NCI-H2171 (cell line): ENCODE data around the gene IGFBP5.

Experiments
- DNase-seq: peaks from one replicate; lab custom pipeline; 2025; lab: John Stamatoyannopoulos, UW

IGFBP5 gene

DNA sequence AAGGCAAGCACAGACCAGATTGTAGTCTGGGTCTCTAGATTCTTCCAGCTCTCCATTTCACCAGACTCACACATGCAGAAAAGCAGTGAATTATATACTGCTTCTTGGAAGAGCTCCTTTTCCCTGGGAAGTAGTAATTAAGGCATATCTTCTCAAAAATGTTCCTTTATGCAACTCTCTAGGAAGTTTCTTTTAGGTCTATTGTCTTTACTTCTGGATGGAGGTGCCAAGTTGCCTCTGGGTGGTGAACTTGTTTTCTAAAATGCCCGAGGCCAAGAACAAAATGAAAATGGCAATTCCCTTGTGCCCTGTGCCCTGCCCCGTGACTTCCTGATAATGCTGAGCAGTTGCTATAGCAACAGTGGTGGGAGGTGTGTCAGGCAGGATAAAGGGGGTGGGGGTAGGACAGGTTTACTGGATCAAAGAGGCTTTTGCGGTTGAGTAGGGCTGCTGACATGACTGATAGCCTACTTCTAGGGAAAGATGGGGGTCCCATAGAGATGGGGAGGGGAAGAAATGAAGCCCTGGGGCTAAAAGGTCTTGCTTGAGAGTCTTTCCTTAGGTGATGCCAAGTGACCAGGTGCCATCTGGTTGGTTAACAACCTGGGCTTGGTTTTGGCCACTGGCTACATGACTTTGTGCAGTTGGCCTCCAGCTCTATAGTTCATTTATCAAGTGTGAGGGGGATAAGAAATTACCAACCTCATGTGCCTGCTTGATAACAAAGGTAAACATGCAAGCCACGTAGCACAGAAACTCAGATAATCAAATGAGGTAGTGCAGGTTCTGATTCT lies 50.3 kb downstream of the IGFBP5 start:
- no peak for DNase-seq

DNA sequence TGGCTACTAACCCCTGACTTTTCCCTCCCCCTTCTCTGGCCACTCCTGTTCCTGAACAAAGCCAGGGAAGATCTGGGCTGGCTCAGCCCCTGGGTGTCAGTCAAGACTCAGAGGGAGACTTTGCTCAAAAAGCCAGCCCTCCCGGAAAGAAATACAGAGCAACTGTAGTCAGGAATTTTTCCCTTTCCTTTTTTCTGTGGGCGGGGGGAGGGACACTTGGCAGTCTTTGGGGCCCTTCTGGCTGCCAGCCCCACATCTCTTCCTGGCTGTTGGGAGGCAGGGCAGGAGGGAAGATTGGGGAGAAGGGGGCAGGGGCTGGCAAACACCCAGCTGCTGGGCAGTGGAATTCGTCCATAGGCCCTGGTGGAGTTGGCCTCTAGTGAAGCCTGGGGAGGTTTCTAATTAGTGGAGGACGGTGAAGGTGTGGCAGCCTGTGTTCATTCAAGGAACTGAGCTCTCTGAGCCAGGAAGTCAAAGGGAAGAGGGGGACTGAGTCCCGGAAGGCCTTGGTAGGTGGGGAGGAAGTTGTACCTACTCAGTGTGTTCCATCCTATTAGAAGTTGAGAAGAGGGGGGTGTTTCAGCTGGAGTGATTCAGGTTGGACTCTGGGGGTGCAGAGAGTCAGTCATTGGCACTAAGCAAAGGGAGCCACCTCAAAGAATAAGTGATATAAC lies 51.2 kb downstream of the IGFBP5 start:
- DNase-seq: no peak

DNA sequence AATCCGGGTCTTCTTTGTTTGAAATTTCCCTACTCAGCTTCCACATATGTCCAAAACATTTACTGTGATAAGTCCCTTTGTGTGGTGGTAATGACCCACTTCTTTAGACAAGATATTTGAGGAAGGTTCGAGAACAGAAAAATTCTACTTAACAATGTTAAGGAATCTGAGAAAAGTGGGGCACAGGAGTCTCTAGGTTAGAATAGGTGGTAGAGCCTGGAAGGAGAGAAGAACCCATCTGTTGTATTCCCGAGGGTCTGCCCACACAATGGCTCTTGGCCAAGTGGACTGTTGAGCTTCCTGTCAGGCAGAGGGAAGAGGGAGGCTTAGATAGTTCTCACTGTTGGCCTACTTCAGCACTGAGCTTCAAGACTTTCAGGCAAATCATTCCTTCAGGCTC lies 57.9 kb downstream of the IGFBP5 start:
- DNase-seq: no peak

DNA sequence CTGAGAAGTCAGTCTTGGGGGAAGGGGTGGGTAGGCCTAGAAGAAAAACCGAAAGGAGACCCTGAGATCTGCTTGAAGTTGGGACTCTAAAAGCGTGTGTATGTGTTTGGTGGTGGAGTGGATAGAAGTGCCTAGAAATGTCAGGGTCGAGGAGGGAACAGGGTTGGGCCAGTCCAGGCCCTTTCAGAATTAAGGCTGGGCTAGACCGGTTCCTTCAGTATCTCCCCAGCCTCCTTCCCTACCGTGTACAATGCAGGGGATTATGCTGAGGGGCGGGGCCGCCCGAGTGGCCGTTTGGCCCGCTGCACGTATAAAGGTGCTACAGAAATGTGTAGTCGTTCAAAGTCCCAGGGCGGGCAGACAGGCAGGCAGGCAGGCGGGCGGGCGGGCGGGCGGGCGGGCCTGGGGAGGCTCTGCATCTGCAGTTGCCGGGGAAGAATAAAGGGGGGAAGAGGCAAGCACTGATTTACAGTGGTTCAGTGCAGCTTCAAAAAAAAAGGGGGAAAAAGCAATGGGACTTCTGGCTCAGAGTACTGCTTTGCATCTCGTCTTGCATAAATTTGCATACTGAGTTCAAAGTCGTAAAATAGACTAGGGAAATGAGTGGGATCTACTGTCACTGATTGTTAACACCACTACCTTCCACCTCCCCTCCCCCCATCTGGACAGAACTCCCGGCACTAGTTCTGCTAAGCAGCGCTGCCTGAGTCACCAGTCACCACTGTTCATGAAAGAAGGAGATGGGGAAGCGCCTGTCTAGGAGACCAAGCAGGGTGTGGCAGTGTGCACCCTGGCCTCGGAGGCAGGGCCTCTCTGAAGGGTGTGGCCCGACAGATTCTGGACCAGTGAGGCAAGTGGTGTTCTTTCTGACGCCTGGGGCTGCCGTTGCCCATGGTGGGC lies 58.5 kb downstream of the IGFBP5 start:
- no peak for DNase-seq

DNA sequence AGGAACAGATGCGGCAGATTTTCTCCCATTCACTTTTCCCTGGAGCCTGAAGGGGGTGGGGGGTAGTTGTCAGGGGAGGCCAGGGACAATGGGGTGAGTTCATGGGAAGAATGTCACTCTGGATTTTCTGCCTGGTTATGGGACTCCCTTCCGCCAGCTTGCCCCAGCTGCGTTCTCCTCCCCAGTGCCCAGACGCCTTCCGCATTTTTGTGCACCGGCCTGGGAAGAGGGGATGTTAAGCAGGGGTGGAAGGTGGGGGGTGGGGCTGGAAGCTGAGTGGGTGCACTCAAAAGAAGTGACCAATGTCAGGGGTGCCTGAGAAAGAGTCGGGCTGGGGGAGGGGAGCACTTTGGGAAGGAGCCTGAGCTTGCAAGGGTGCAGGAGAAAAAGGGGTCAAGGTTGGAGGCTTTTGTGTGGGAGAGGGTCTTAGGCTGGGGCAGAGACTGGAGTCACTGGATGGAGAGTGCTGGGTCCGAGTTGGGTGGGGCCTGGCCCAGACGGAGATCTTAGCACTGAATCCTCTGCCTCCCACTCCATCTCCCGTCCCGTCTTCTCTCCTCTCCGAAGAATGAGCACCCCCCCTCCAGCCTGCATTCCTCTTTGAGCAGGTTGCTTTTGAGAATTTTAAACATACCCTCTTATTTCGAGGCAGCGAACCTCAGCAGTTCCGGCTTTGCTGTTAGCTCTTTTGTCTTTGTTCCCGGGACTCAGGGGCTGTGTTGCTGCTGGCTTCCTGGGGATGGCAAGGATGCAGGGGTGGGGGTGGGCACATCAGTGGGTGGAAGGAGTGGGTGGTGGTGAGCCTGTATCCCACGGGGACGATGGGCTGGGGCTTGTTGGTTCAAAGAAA lies 59.4 kb downstream of the IGFBP5 start:
- no peak for DNase-seq

DNA sequence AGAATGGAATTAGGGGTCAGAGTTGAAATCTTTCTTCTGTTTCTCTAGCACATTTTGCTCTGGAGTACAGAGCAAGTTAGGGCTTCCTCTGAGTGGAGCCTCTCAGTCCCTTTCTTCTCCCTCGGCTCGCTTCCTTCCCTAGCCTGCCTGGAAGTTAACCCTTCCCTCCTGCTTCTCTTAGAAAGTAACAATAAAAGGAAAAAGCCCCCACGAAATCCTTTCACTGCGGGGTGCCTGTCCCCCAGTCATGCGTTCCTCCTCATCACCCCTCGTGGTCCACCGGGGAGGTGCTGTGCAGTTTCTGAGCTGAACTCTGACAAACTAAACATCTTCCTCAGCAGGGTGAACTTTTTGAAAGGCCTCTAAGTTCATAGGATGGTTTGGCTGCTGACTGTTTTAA lies 60.2 kb downstream of the IGFBP5 start:
- DNase-seq: no peak

DNA sequence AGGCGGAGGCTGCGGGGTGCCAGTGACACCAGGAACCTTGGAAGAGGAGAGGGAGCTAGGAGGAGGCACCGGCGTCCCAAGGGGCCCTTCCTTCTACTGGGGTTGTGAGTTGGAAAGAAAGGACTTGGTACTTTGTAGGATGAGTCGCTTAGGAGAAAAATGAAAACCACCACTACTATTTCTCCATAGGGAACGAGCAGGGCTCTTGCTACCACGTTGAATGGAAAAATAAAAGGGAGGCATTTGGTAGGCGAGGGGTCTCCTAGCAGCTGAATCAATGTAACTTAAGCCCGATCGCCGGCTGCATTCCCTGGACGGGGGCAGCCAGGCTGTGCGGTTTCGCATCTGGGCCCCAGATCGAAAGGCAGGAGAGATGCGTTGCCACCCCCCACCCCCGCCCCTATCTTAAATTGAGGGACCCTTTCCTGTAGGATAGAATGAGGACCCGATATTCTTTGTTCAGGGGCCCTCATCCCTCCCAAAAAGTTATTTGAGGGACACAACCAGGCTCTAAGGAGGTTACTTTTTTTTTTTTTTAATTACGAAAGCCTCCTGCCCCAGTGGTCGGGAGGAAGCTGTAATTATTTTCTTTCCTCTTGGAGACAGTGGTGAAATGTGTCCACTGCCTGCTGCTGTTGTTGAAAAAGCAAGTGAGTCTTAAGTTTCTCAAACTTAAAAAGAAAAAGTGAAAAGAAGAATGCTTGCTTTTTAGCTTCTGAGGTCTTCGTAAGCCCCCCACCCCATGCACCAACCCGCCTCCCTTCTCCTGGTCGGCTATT lies 60.8 kb downstream of the IGFBP5 start:
- DNase-seq: peak; percentile 44

DNA sequence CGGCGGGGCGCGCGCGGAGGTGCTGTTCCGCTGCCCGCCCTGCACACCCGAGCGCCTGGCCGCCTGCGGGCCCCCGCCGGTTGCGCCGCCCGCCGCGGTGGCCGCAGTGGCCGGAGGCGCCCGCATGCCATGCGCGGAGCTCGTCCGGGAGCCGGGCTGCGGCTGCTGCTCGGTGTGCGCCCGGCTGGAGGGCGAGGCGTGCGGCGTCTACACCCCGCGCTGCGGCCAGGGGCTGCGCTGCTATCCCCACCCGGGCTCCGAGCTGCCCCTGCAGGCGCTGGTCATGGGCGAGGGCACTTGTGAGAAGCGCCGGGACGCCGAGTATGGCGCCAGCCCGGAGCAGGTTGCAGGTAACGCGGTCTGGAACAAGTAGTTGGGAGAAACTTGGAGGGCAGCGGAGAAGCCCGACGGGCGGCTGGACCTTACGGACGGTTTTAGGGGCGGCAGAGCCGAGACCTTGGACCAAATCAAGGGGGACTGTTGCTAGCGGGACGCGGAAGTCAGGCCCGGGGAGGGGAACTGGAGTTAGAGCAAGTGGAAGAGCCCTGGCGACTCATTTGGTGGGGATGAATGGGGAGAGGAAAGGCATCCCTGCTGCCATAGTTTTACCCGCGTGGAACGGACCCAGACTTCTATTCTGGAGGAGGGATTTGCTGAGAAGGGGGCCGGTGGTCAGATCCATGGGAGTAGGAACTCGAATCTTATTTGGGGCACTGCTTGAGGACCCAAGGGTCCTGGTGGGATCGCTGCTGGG lies 61.6 kb downstream of the IGFBP5 start:
- no peak for DNase-seq

DNA sequence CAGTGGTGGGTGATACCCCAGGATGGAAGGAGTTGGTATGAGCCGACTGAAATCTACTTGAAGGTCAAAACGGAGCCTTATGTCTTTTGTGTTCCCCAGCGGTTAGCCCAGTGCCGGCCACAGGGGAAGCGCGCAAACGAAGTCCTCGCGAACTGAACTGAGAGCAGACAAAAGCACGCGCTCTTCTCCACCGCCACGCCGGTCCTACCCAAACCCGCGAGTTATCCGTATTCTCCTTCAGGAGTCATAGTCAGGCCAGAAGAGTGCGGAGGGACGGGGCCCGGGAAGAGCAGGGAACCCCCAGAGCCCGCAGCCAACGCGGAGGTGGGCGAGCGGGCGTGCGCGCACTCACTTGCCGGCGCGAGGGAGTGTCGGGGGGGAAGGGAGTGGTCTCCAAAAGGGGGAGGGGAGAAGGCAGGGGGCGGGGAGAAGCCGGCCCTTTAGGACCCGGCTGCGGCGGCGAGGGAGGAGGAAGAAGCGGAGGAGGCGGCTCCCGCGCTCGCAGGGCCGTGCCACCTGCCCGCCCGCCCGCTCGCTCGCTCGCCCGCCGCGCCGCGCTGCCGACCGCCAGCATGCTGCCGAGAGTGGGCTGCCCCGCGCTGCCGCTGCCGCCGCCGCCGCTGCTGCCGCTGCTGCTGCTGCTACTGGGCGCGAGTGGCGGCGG lies 62.3 kb downstream of the IGFBP5 start, which contains the start of gene IGFBP2:
Gene IGFBP2 (plus strand): TSS at position 469 of the 664 bp plus-strand sequence. CDS start 104 bp downstream, at position 573.
- DNase-seq: peak; percentile 84

DNA sequence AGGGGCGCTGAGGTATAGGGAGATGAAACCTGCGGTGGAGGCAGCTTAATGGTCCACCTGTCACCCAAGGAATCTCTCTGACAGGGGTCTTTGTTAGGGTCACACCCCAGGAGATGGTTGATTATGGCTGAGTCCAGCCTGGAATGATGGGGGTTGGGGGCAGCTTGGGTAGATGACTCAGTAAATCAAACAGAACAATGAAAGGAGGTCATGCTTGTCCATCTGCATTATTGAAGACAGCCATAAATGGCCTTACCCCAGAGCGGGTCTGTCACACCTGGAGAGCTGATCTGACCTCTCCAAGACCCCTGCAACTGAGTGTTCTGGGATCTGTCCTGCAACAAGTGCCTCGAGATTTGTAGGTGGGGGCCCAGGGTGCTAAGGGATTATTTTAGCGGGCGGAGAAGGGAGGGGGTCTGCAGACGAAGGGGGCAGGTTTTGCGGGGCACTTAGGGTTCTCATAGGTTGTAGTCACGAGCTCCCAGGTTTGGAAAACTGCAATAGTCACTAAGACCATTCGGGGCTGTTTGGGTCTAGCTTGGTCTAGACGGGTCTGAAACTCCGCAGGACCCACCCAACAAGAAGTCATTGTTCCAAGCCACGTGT lies 62.9 kb downstream of the IGFBP5 start:
- no peak for DNase-seq

DNA sequence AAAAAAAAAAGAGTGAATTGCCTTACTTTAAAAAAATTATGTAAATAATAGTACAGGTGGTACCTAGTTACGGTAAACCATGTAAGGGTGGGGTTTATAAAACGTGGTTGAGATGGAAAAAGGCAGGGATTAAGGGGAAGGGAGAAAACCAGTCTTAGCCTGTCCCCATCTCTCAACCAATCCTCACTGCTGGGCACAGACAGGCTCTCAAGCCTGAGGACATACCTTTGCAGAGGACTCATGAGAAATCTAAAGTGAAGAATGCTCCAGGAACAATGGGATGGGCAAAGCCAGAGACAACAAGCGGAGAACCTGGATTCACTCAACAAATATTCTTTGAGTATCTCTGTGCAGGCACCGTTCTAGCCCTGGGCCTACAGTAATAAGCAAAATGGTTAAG lies 65.6 kb downstream of the IGFBP5 start:
- DNase-seq: no peak

DNA sequence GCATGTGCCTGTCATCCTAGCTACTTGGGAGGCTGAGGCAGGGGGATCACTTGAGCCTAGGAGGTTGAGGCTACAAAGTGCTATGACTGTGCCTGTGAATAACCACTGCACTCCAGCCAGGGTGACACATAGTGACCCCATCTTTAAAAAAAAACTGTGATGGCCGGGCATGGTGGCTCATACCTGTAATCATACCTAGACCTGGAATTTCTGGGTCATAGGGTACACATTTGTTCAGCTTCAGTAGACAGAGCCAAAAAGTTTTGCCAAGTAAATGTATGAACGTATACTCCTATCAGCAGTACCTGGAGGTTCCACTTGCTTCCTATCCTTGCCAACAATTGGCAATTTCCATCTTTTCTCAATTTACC lies 68.5 kb downstream of the IGFBP5 start:
- DNase-seq: no peak

DNA sequence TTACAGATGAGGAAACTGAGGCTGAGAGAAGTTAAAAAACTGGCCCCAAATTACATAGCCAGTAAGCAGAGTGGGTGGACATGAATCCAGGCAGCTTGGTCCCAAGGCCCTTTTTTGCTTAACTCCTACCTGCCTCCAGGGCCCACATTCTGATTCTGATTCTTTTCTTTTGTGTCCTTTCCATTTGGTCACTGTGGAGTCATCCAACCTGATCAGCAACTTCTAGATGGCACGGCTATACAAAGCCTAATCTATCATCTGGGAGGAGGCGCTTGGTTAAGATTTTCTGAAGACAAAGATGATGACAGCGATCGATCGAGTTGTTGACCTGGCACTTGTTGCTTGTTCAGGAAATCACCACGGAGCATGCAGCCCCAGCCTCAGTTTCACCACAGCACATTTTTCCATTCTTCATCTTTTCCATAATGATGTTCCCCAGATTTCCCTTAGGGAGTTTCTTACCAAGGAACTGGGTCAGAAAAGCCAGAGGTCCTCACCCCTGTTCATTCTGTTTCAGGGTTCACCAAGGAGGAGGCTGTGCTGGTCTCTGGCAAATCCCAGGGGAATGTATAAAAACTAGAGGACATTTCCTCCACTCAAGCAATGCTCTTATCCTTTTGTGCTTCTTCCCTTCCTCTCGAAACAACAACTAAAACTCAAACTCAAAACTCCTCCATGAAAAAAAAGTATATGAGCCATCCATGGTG lies 69.0 kb downstream of the IGFBP5 start:
- DNase-seq: no peak

DNA sequence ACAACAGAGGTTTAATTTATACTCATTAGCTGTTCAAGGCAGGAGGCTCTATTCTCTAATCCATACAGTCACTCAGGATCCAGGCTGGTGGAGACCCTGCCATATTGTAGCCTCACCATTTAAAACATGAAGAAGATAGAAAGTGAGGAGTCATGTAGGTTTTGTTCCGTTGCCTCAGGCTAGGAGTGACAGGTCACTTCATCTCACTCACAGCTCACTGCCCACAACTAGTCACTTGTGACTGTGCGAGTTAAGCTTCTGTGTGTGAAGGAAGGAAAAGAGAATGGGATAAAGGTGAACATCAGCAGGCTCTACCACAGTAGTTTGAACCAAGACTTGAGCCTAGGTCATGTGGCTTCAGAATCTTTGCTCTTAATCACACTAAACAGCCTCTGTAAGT lies 71.1 kb downstream of the IGFBP5 start:
- no peak for DNase-seq

DNA sequence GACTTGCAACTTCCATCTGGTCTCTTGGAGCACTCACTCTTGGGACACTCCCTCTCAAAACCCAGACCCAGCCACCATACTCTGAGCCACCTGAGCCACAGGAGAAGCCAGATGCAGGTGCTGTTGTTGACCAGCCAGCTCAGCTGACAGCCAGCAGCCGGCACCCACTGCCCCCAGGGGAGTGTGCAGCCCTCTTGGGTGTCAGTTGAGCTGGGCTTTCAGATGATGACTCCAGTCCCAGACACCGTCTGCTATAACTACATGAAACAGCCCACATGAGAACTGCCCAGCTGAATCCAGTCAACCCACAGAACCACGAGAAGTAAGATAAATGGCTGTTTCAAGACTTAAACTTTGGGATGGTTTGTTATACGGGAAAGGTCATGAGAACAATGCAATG lies 72.8 kb downstream of the IGFBP5 start:
- peak; percentile 81 for DNase-seq
